UCSD-AML1 (cell line): ENCODE measurements around the gene CROCC.

Experiments used
- DNase-seq: peaks from one replicate; lab custom pipeline; 2025; ENCODE audit not compliant: unreplicated experiment; lab: John Stamatoyannopoulos, UW

Gene CROCC

GRCh38 chr1:17008208-17008855 is 86.6 kb downstream of the CROCC start:
- no peak for DNase-seq

- peak; percentile 68 for DNase-seq
These were observed 88.0 kb downstream of the CROCC start for GRCh38 chr1:17009706-17010105.

GRCh38 chr1:17011092-17011438 is 89.3 kb downstream of the CROCC start:
- no peak for DNase-seq

GRCh38 chr1:17011439-17012307 is 89.9 kb downstream of the CROCC start, which contains the start of gene ATP13A2:
Gene ATP13A2 (minus strand): TSS chr1:17011928. CDS start chr1:17011738, 190 bp downstream.
- peak; percentile 85 for DNase-seq

GRCh38 chr1:17012775-17013490 is 91.2 kb downstream of the CROCC start:
- peak; percentile 29 for DNase-seq

- DNase-seq: peak; percentile 83
These were observed 92.0 kb downstream of the CROCC start for GRCh38 chr1:17013491-17014320.

GRCh38 chr1:17014671-17015567 is 93.2 kb downstream of the CROCC start:
- no peak for DNase-seq

- no peak for DNase-seq
These were observed 94.6 kb downstream of the CROCC start for GRCh38 chr1:17016317-17016661.

GRCh38 chr1:17017435-17017834 is 95.7 kb downstream of the CROCC start:
- DNase-seq: no peak

GRCh38 chr1:17018849-17019248 is 97.1 kb downstream of the CROCC start:
- no peak for DNase-seq

GRCh38 chr1:17020502-17020901 is 98.8 kb downstream of the CROCC start:
- DNase-seq: no peak

GRCh38 chr1:17021896-17022295 is 100.2 kb downstream of the CROCC start:
- DNase-seq: no peak
